Measurements from ENCODE around the gene SNX1. TPM values are rescaled to one million over a fixed set of nuclear protein-coding genes. Genes with fewer than 3 reads are reported as not detected.

SNX1 gene
- total and polyA plus RNA-seq, 2 donors: 36.6 to 85.6 TPM

DNA sequence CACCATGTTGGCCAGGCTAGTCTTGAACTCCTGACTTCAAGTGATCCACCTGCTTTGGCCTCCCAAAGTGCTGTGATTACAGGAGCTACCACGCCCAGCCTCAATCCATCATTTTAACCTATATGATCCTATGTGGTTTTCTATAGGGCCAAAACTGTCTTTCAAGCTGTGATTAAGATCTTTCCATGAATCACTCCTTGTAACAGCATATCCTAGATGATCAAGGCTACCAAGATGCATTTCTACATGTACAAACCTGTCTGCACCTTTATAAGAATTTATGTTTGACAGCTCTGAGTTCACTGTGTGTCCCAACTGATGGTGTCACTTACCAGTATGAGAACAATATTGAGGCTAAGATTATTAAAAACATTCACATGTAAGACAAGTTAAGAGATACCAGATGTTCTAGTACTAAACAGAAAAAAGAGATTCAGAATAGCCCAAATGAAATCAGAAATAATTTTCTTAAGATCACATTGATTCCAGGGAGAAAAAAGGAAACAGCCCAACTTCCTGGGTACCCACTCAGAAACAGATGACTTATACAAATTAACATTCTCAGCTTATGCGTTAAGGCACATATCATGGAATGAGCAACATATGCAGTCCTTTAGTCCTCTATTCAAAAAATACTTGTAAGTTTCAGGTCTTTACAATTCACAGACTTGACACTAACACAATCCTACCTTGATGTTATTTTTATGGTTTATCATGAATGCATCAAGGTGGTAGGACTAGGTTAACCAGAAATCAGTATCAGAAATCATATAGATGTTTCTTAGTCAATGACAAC lies 91.8 kb downstream of the SNX1 start:
- Histone ChIP-seq H3K4me3 (ENCODE audit: low read length in 2 of 2) (no peak overlapping the region), H3K4me1 (ENCODE audit: control insufficient read depth in 2 of 2, insufficient read depth in 2 of 2, low read length in 2 of 2) (no peaks in the 10 kb centered on the region), H3K9me3 (ENCODE audit: control insufficient read depth in 2 of 2, insufficient read depth in 1 of 2, low read length in 1 of 2) (no peaks in the 10 kb centered on the region), H3K36me3 (ENCODE audit: control insufficient read depth in 2 of 2, insufficient read depth in 2 of 2, low read length in 1 of 2) (peaks cover 7 to 9% of the 10 kb centered on the region in 2 donors), H3K27ac (ENCODE audit: low read depth in 1 of 2, low read length in 1 of 2) (peak overlapping the region in 1 of 2 donors; percentile 26), H3K27me3 (ENCODE audit: control insufficient read depth in 2 of 2, insufficient read depth in 1 of 2, low read length in 1 of 2) (no peaks in the 10 kb centered on the region)
- WGBS: 93% methylated on average over 2 of the region's 2 CpGs
- DNase-seq (ENCODE audit: low read depth in 6 of 9, low spot score in 9 of 9): no peak

Other genes with a start within 250 kb of the SNX1 start
- gene DAPK2, start 49.5 kb upstream of the SNX1 start, total RNA-seq: 3.3 TPM
- gene DAPK2, start 49.5 kb upstream of the SNX1 start, polyA plus RNA-seq: 3.3 TPM
- 79.1 TPM for gene CIAO2A, start 2.1 kb upstream of the SNX1 start, total RNA-seq
- gene CIAO2A, start 2.1 kb upstream of the SNX1 start, polyA plus RNA-seq: 115 TPM
- 9.4 TPM for gene SNX22, start 55.7 kb downstream of the SNX1 start, total RNA-seq
- 23.9 TPM for gene SNX22, start 55.7 kb downstream of the SNX1 start, polyA plus RNA-seq
- 382 TPM for gene PPIB, start 67.0 kb downstream of the SNX1 start, total RNA-seq
- 344 TPM for gene PPIB, start 67.0 kb downstream of the SNX1 start, polyA plus RNA-seq